ENCODE measurements around the gene LST1.
"Not testable (repeated sequence)": the region's sequence is repeated elsewhere in the genome, so short reads cannot be mapped to it uniquely, and the experiment has no call there.

Gene LST1

DNA sequence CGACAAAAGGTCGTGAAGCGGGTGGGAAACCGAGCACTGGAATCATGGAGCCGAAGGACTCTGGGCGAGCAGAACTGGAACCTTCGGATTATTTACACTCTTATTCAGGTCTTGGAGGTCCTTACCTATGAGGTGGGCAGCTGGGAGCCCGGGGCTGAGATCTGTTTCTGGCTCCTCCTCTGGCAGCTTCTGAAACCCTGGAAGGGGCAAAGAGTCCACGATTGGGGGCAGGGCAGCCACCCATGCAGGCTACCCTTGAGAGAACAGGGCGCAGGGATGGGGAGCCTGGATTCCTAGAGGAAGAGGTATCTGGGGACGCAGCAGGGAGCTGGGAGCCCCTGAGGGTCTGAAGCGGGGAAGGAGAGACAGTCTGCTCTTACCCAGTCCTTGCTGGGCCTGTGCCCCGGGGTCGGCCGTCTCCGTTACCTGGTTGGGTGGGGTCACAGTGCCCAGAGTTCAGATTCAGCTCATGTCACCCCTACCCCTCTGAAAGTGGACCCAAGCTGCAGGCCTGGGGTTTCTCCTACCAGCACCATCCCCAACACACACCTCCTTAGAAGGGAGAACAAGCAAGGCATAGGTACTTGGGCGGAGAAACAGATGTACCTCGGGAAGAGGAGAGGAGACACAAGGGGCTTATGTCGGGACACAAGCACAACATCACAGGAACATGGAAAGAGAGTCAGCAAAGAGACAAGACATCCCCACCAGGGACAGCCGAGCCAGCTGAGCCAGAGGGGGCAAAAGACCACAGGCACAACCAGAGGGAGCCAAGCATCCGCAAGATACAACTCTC lies 4.4 kb upstream of the LST1 start:
- DNase-seq, result no peak

DNA sequence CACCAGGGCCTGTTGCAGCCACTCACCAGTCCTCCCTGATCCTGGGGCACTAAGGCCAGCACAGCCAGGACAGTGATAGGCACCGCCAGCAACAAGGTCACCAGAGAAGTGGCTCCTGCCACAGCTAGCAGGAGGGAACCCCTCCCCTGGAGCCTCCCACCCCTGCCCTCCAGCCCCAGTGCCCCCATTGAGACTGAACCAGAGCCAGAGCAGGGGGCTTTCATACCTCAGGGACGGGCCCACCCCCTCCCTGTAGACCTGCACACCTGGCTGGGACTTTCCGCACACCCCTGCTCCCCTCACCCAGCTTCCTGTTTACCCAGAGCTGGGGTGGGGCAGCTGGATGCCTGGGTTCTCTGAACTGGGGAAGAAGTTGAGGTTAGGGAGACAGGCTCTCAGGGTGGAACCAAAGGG lies 3.8 kb upstream of the LST1 start, which contains the start of gene LTB:
Gene LTB, minus strand, starts transcription at position 195 of the 414 bp plus-strand sequence. Its CDS starts 7 bp downstream, at position 188.
- DNase-seq, result peak; percentile 19

DNA sequence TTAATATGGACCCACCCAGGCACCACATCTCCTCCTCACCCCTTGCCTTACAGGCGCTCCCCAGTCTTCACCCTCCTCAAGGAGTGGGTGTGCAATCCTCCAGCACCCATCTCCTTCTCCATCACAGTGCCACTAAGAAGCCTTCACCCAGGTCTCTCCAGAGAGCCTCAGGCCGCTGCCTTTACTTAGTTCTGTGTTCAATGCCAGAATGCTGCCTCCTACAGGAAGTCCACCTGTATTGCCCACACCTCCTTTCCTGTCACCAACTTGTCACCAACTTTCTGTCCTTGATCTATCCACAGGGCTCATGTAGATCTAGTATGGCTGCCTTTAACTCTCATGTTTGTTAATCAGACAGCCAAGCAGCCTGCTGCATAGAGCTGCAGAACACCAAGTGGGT lies 586 bp upstream of the LST1 start:
- DNase-seq, result peak; percentile 49

DNA sequence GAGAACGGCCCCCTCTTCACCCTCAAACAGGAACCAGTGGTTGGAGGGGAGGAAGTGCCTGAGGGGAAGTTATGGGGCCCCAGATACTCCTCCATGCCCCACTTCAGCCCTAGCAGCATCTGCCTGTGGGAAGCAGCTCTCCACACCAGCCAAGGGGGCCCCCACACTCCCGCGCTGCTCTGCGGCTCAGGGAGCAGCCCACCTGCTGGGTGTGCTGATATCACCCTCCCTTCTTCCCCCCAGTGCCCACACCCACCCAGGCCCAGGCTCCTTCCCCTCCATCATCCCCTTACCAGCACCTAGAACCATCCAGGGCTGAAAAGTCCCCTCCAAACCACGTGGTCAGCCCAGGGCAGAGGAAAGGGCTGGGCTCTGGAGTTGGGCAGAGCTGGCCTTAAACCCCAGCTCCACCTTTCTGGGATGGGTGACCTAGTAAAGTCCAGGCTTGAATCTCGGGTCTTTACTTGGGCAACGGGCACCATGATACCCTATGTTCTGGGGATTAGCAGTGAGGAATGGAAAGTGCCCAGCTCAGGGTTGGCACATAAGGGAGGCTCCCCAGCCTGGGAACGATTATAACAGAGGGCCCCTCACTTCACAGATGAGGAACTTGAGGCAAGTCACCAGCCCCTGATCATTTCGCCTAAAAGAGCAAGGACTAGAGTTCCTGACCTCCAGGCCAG lies 663 bp downstream of the LST1 start:
- no peak for DNase-seq

DNA sequence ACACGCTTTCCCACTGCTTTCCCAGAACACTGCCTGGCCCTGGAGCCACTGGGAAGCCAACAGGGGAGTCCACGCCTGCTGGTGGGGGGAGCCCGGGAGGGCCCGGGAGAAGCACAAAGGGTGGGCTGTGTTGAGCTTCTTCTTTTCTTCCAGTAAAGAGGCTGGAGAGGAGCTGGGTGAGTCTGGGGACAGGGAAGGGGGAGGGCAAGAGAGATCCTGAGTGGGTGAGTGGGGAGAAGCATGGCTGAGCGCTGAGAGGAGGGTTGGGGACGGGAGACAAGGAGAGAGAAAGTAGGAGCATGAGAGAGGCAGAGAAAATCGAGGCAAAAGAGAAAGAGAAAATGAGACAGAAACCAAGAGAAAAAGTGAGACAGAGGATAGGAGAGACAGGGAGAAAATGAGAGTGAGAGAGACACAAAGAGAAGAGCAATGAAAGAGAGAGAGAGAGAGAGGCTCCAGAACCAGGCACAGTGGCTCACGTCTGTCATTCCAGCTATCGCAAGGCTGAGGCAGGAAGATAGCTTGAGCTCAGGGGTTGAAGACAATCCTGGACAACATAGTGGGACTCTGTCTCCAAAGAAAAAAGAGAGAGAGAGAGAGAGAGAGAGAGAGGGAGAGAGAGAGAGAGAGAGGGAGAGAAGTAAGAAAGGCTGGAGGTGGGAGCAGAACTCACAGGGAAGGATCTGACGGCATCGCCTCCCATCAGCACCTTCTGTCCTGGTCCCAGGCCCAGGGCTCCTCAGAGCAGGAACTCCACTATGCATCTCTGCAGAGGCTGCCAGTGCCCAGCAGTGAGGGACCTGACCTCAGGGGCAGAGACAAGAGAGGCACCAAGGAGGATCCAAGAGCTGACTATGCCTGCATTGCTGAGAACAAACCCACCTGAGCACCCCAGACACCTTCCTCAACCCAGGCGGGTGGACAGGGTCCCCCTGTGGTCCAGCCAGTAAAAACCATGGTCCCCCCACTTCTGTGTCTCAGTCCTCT lies 2.0 kb downstream of the LST1 start:
- no peak for DNase-seq

DNA sequence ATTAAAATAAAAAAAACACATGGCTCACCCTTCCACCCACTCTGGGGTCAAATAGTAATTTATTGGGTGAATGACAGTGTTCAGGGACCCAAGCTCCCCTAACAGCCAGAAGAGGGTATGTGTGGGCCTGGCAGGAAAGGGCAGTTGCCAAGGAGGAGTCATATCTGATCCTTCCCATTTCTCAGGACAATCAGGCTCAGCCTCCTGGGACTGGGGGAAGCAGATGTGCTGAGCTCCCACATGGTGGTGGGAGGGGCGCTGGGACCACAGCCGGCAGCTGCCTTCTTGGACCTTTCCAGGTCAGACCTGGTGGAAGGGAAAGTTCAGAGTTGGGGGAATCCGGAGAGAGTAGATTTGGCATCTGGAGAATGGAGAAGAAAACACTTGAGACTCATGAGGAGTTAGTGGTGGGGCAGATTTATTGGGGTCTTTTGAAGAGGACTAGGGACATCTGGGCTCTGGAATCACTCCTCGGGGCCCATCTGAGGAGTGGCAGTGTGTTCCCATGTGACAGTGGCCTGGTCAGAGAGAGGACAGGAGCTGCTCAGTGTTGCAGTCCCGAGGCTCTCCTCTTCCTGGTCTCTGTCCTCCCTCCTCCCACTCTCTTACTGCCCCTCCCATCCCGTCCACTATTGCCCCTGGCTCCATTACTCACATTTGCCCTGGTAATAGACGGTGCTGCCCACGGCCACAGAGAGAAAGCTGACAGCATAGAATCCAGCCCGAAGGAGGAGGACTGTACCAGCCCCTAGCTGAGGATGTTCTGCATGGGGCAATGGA lies 3.0 kb downstream of the LST1 start:
- DNase-seq, result no peak

DNA sequence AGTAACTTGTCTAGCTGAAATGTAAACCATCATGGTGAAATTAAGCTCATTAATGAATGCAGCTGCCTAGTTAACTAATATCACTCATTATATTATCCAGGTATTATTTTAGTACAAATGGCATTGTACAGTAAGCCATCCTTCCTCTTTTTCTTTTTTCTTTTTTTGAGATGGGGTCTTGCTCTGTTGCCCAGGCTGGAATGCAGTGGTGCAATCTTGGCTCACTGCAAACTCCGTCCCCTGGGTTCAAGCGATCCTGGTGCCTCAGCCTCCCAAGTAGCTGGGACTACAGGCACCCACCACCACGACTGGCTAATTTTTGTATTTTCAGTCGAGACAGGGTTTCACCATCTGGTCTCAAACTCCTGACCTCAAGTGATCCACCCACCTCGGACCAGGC lies 4.6 kb downstream of the LST1 start:
- not testable (repeated sequence) for DNase-seq

DNA sequence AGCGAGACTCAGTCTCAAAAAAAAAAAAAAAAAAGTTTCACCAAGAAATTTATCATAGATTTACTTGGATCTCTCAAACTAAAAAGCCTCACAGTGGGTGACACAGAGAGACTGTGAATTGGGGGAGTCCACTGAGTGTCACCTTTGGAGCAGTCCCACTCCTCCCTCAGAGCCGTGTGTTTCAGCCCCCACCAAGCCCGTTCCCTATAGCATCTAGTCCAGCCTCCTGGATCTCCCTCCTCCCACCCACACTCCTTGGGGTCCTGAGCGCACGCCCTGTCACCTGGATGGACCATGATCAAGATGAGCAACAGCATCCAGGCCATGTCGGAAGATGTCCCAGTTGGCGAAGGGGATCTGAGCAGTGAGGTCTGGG lies 6.3 kb downstream of the LST1 start:
- no peak for DNase-seq

DNA sequence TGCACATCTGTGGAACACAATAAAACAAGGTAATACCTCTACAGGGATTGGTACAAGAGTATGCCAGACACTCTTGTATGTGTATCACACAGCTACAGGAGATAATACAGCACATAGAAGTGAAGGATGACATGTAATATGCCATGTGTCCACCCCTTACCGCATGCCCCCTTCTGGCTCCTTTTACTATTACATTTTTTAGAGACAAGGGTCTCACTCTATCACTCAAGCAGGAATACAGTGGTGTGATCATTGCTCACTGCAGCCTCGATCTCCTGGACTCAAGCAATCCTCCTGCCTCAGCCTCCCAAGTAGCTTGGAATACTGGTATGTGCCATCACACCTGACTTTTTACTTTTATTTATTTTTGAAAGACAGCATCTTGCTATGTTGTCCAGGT lies 10.9 kb downstream of the LST1 start:
- peak; percentile 55 for DNase-seq

DNA sequence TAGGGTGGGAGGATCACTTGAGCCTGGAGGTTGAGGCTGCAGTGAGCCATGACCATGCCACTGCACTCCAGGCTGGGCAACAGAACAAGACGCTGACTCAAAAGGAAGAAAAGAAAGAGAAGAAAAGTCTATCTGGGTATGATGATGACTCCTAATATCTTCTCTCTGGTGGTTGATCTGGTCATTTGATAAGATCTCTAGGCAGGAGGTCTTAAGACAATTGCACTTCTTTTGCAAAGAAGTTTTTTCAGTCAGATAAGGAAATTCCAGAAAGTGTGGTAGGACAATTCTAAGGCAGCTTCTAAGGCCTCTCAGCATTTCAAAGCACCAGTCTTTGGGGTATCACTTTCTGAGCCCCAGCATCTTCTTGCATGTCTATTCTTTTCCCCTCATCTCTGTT lies 21.2 kb downstream of the LST1 start:
- no peak for DNase-seq

DNA sequence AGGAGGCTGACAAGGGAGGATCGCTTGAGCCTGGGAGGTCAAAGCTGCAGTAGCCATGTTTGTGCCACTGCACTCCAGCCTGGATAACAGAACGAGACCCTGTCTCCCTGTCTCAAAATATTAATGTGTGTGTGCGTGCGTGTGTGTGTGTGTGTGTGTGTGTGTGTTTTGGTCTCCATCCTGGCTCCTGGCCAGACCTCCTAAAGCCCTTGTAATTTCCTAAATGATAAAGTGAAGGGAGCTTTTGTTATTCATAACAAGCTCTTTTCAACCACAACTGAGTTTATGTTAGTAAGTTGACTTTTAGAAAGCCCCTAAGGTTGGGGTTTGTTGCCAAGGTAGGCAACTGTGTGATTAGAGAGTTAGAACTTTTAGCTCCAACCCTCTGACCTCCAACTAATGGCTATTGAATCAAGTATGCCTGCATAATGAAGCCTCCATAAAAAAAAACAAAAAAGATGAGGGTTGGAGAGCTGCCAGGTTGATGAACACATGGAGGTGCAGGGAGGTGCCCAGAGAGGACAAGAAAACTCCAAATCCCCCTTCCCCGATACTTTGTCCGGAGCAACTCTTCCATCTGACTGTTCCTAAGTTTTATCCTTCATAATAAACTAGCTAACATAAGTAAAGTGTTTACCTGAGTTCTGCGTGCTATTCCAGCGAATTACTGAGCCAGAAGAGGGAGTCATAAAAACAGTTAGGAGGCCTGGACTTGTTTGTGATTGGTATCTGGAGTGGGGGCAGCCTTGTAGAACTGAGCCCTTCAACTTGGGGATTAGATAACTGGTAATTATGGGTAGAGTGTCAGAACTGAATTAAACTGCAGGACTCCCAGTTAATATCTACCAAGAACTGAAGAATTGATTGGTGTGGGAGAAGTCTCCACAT lies 23.7 kb downstream of the LST1 start:
- no peak for DNase-seq

DNA sequence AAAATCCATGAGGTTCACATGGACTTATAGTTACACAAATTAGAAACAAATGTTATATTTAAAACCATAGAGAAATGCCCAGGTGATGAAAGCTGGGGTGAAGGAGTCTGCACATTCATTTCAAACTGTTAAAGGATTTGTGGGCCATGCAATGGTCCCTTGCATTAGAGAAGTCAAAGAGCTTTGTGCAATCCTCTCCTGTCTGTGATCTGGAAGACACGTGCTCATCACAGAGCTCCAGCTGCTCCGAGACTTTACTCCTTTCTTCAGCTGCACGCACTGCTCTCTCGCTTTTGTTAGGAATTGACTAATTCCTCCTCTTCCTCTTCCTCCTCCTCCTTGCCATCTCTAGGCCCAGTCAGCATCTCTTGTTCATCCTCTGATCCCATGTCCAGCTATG lies 24.9 kb downstream of the LST1 start:
- no peak for DNase-seq

DNA sequence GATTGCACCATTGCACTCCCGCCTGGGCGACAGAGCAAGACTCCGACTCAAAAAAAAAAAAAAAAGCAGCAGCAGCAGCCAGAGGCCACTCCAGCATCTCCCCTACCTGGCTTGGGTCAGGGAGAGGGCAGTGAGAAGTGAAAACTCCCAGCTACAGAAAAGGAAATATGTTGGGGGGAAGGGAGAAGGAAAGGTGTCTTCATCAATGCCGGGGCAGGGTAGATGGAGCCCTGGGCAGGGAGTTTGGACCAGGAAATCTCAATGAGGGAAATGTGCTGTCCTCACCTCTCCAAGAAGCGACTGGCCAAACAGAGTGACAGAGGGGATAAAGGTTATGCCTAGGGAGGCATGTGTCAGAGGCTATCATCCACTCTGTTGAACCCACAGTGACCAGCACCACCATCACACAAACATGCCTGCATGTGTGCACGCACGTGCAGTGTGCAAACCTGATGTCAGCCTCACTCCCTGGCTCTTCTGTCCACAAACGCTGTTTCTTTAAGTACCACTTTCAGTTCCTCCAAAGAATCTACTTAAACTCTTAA lies 28.1 kb downstream of the LST1 start:
- DNase-seq, result peak; percentile 85

DNA sequence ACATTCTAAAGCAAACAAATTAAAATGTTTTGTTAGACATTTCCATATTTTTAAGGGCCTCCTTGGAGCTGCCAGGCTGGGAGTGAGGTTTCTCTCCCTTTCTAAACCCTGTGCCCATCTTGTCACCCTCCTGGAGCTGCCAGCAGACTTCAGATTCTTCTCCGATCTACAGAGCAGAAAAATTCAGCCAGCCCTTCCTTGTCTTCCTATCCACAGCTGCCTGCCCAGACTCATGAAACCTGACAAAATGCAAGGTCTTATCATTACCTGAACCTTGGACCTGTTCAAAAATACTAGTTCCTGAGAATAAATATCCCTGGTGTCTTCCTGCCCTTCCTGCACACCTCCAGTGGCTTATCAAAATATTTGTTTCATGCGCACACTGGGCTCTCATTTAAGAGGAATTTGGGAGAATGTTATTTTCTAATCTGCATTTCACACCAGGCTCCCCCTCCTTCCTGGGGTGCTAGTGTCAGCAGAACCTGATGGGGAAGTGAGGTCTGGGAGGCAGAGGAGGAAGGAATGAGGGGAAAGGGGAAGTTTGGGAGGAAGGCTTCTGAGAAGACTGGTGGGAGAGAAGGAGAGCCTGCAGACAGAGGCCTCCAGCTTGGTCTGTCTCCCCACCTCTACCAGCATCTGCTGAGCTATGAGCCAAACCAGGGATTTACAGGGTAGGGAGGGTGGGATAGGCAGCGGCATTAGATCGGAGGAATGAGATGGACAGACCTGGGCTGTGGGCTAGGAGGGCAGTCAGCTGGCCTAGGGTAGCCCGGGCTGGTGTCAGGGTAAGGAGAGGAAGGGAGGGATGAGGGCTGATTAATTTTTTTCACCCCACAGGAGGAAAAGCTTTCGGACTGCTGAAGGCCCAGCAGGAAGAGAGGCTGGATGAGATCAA lies 28.9 kb downstream of the LST1 start, which contains the start of gene AIF1:
Gene AIF1, plus strand, starts transcription at position 551 of the 895 bp plus-strand sequence. Its CDS starts 96 bp downstream, at position 647.
- DNase-seq, result peak; percentile 55

DNA sequence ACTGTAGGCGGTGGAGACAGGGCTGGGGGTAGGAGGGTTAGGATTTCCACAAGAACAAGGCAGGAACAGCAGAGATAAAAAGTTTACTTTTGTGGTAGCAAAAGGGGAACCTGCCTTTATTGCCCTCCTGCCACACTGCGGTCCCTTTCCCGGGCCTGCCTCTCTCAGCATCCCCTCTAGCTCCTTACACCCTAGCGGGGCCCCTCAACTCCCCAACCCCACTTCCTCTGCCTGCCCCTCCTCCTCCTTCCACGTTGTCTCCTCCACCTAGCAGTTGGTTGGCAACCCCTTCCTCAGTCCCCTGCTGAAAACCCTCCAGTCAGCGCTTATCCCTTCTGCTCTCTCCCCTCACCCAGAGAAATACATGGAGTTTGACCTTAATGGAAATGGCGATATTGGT lies 29.7 kb downstream of the LST1 start:
- no peak for DNase-seq

DNA sequence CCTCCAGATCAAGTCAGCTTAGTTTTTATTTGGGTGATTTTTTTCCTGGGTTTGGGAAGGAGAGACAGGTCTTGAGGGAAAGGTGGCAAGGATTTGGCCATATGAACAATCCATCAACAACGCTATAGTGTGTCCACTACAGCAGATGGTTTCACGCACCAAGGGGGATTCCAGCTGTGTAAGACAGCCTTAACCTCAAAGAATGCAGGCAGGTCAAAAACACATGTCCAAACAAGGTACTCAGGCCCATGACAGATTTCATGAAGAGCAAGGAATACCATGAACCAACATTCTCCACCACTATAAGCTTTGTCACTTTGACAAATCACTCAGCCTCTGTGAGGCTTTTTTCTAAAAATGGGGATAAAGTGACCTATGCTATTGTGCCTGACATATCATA lies 30.9 kb downstream of the LST1 start:
- no peak for DNase-seq

DNA sequence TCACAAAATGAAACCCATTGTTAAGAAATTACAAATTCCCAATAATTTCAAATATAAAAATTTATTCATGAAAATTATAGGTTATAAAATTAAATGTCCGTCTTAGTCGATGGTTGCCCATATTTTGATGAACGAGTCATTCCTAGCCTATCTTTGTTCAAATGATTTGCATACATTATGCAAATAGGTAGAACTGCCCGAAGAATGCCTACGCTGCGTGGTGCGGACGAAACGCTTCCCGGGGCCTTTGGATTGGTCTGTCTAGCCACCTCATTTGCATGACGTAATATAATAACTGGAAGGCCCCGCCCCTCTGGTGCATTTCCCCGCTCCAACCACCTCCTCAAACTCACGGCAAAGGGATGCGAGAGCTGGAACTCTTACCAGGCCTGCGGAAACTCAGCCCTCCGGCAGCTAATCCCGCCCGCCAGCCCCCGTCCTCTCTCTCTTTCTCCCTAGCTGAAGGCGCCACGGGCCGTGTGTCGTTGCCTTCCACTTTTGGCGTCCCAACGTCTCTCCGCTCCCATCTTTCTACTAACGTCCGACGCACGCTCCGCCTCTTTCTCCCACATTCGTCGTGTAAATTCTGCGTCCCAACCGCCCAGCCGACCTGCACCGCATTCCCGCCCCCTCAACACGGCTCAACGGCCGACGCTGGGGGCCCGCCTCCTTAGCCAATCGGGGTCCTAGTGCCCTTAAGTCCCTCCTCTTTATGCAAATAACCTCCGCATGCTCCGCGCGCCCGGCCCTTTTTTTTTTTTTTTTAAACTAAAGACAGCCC lies 33.9 kb downstream of the LST1 start:
- peak; percentile 99 for DNase-seq

DNA sequence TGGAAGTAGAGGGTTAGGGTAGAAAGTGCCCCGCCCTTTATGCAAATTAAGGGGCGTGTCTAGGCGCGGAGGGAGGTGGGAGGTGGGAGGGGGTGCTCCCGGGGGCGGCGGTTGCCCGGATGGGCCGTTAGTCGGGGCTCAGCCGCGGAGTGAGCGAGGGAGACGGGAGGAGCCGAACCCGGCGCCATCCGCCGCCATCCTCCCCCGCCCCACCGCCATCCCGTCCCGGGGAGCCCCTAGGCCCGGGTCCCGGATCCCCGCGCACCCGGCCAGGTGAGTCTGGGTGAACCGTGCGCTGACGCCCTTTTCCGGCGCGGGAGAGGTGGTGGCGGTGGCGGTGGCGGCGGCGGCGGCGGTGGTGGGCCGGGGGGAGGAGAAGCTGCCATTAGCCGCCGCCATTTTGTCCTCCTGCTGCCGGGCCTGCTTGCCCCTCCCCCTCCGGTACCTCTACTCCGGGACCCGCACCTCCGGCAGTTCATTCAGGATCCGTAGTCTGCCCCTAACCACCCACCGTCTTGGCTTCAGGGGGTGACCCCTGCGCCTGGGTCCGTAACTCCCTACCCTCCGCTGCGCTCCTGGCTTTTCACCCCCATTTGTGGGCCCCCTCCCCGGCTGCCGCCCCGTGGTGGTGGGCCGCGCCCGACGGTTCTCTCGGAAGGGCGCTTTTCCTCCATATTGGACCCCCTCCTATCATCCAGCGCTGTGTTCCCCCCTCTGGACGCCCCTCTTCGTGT lies 34.7 kb downstream of the LST1 start, which contains the start of gene PRRC2A:
Gene PRRC2A, plus strand, starts transcription at position 130 of the 734 bp plus-strand sequence. CDS start 2,075 bp downstream, outside the sequence.
- DNase-seq, result no peak
